ENCODE results near the gene C10orf90. TPM values are rescaled to one million over a fixed set of nuclear protein-coding genes. Genes with fewer than 3 reads are reported as not detected.

C10orf90 gene
- total RNA-seq, 2 experiments from 2014 or later: not detected

DNA sequence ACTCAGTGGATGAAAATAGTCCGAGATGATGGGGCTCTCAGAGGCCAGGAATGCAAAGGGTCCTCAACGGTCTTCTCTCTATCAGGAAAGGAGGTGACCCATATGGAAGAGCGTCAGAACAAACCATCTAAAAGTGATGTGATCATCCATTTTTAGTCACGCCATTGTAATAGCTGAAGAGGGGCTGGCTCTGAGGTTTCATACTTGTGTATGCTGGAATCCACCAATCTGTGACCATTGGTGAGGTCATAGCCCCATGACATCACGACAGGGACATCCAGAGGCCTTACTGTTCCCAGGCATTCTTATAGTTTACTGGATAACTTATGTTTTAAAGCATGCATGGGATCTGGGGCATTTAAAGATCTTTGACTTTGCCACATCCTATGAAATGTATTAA is 83.6 kb downstream of the C10orf90 start:
- CTCF ChIA-PET: no interaction called here
- Mint-ChIP-seq H3K4me1 (ENCODE audit: low read depth) (no peaks in the 10 kb centered on the region), H3K36me3 (ENCODE audit: low read depth) (no peaks in the 10 kb centered on the region)

DNA sequence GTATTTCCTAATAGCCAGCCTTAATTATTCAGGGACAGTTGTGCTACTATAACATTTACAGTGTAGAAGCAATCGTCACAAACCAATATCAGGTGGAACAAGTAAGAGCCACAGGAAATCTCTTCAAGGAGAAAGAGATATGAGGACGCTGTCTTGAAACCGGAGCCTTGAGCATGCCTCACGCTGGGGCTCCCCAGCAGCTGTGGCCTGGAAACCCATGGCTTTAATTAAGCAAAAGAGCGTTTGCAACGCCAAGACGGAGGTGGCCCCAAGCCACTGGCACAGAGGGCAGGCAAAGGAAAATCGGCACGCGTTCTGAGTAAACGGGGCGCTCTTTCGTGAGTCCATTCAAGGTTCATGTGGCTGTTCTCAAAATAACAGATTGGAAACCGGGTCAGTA is 84.4 kb downstream of the C10orf90 start:
- ChIA-PET CTCF (no interaction called here), POLR2A (no interaction called here)
- ATAC-seq (ENCODE audit: poor library complexity) (no peak), DNase-seq (no peak)
- Mint-ChIP-seq H3K4me1 (ENCODE audit: low read depth) (no peaks in the 10 kb centered on the region), H3K27me3 (peaks cover 4% of the 10 kb centered on the region), H3K36me3 (ENCODE audit: low read depth) (no peaks in the 10 kb centered on the region), H3K4me3 (no peak overlapping the region), H3K9me3 (peaks cover 2% of the 10 kb centered on the region), H3K27ac (no peak overlapping the region)
- no peaks in the 10 kb centered on the region for H3K36me3 ChIP-seq (ENCODE audit: insufficient read depth, low read length)
- H3K27me3 ChIP-seq (ENCODE audit: control insufficient read depth in 1 of 2, insufficient read depth in 2 of 2, low read length in 2 of 2): no peaks in the 10 kb centered on the region
- TF ChIP-seq, protein P1, sequence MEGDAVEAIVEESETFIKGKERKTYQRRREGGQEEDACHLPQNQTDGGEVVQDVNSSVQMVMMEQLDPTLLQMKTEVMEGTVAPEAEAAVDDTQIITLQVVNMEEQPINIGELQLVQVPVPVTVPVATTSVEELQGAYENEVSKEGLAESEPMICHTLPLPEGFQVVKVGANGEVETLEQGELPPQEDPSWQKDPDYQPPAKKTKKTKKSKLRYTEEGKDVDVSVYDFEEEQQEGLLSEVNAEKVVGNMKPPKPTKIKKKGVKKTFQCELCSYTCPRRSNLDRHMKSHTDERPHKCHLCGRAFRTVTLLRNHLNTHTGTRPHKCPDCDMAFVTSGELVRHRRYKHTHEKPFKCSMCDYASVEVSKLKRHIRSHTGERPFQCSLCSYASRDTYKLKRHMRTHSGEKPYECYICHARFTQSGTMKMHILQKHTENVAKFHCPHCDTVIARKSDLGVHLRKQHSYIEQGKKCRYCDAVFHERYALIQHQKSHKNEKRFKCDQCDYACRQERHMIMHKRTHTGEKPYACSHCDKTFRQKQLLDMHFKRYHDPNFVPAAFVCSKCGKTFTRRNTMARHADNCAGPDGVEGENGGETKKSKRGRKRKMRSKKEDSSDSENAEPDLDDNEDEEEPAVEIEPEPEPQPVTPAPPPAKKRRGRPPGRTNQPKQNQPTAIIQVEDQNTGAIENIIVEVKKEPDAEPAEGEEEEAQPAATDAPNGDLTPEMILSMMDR (IDR thresholded peaks at IDR 0.05): no peak
- H3K4me1 ChIP-seq (ENCODE audit: insufficient read depth, low read length): no peaks in the 10 kb centered on the region
- H3K9me3 ChIP-seq (ENCODE audit: control insufficient read depth in 1 of 2, insufficient read depth in 1 of 2, low read length in 2 of 2): peaks cover 0 to 8% of the 10 kb centered on the region in 2 experiments
- H3K4me3 ChIP-seq (ENCODE audit: low read length): no peak overlapping the region
- no peak overlapping the region for H3K27ac ChIP-seq (ENCODE audit: low read depth in 1 of 2, low read length in 2 of 2)
- intact Hi-C loops (cut with DNase I, micrococcal nuclease): no loop called here

More for the DNA sequence above, 83.6 kb downstream of the C10orf90 start:
- TF ChIP-seq, protein P1 (IDR thresholded peaks at IDR 0.05): no peak
- Mint-ChIP-seq H3K27me3 (peaks cover 4% of the 10 kb centered on the region), H3K27ac (no peak overlapping the region), H3K9me3 (peaks cover 2% of the 10 kb centered on the region), H3K4me3 (no peak overlapping the region)
- no peaks in the 10 kb centered on the region for H3K36me3 ChIP-seq (ENCODE audit: insufficient read depth, low read length)
- intact Hi-C loops (cut with DNase I, micrococcal nuclease): no loop called here
- no peak for DNase-seq
- POLR2A ChIA-PET: no interaction called here
- H3K27ac ChIP-seq (ENCODE audit: low read depth in 1 of 2, low read length in 2 of 2): no peak overlapping the region
- H3K9me3 ChIP-seq (ENCODE audit: control insufficient read depth in 1 of 2, insufficient read depth in 1 of 2, low read length in 2 of 2): peaks cover 0 to 8% of the 10 kb centered on the region in 2 experiments
- H3K4me1 ChIP-seq (ENCODE audit: insufficient read depth, low read length): no peaks in the 10 kb centered on the region
- no peaks in the 10 kb centered on the region for H3K27me3 ChIP-seq (ENCODE audit: control insufficient read depth in 1 of 2, insufficient read depth in 2 of 2, low read length in 2 of 2)
- no peak for ATAC-seq (ENCODE audit: poor library complexity)
- no peak overlapping the region for H3K4me3 ChIP-seq (ENCODE audit: low read length)

DNA sequence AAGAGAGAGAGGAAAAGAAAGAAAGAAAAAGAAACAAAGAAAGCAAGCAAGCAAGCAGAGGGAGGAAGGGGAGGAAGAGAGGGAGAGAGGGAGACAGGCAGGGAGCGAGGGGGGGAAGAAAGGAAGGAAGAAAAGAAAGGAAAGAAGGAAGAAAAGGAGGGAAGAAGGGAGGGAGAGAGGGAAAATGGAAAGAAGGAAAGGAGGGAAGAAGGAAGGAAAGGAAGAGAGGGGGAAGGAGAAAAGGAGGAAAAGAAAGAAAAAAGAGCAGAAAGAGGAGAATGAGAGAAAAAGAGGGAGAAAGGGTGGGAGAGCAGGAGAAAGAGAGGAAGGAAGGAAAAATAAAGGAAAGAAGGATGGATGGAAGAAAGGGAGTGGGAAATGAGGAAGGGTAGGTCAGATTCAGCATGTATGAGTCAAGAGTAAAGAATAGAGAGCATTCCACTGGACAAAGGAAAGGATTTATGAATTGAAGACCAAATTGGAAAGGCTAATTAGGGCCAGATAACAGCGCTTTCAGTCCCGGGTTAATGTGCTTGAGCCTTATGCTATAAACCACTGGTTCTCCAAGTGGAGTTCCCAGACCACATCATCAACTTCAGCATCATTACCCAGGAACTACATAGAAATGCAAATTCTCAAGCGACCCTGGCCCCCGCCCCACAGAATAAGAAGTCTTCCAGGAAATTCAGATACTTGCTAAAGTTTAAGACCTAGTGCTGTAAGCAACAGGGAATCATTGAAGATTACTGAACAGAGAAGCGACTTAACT is 85.1 kb downstream of the C10orf90 start:
- H3K27me3 Mint-ChIP-seq: peaks cover 4% of the 10 kb centered on the region
- CTCF ChIA-PET: no interaction called here
- ATAC-seq (ENCODE audit: poor library complexity) (no peak), DNase-seq (no peak)
- H3K36me3 Mint-ChIP-seq (ENCODE audit: low read depth): no peaks in the 10 kb centered on the region
- H3K4me3 ChIP-seq (ENCODE audit: low read length): no peak overlapping the region
- POLR2A ChIA-PET: no interaction called here
- no peaks in the 10 kb centered on the region for H3K36me3 ChIP-seq (ENCODE audit: insufficient read depth, low read length)
- peaks cover 2% of the 10 kb centered on the region for H3K9me3 Mint-ChIP-seq
- peaks cover 0 to 11% of the 10 kb centered on the region in 2 experiments for H3K9me3 ChIP-seq (ENCODE audit: control insufficient read depth in 1 of 2, insufficient read depth in 1 of 2, low read length in 2 of 2)
- H3K4me3 Mint-ChIP-seq: no peak overlapping the region
- intact Hi-C loops (cut with DNase I, micrococcal nuclease): no loop called here
- H3K27me3 ChIP-seq (ENCODE audit: control insufficient read depth in 1 of 2, insufficient read depth in 2 of 2, low read length in 2 of 2): no peaks in the 10 kb centered on the region
- TF ChIP-seq, protein P1 (IDR thresholded peaks at IDR 0.05): no peak
- H3K4me1 ChIP-seq (ENCODE audit: insufficient read depth, low read length): no peaks in the 10 kb centered on the region
- H3K27ac Mint-ChIP-seq: no peak overlapping the region
- no peak overlapping the region for H3K27ac ChIP-seq (ENCODE audit: low read depth in 1 of 2, low read length in 2 of 2)
- H3K4me1 Mint-ChIP-seq (ENCODE audit: low read depth): no peaks in the 10 kb centered on the region
